Trophoblast cell (in vitro differentiated cells and primary cell): ENCODE results near the gene MXRA8.
A peak's percentile ranks its signal among the peaks of the same experiment; 100 is the strongest.

Experiments
- DNase-seq, 2 donors: peaks; one replicate each; pipeline ENCODE4 v3.0.0-alpha.2; 2016
- H2AFZ ChIP-seq: 2 replicates; pipeline ENCODE4 v1.6.1; 2013; ENCODE audit warnings: low read length, moderate library complexity, mild to moderate bottlenecking; ENCODE audit not compliant: insufficient read depth, poor library complexity
- H2AK5ac ChIP-seq: 2 replicates; pipeline ENCODE4 v1.6.1; 2013; ENCODE audit warnings: mild to moderate bottlenecking, low read length
- H2BK120ac ChIP-seq: 2 replicates; pipeline ENCODE4 v1.6.1; 2013; ENCODE audit warnings: low read length, mild to moderate bottlenecking, moderate library complexity; ENCODE audit not compliant: insufficient read depth, poor library complexity
- H2BK12ac ChIP-seq: 2 replicates; pipeline ENCODE4 v1.6.1; 2013; ENCODE audit warnings: mild to moderate bottlenecking, low read length, moderate library complexity
- H2BK5ac ChIP-seq: 2 replicates; pipeline ENCODE4 v1.6.1; 2013; ENCODE audit warnings: low read length, low read depth, moderate library complexity, mild to moderate bottlenecking; ENCODE audit not compliant: poor library complexity
- H3K14ac ChIP-seq: 2 replicates; pipeline ENCODE4 v1.6.1; 2013; ENCODE audit warnings: mild to moderate bottlenecking, low read length
- H3K18ac ChIP-seq: 2 replicates; pipeline ENCODE4 v1.6.1; 2013; ENCODE audit warnings: mild to moderate bottlenecking, low read length
- H3K23ac ChIP-seq: 2 replicates; pipeline ENCODE4 v1.6.1; 2013; ENCODE audit warnings: low read length
- H3K27ac ChIP-seq: 2 replicates; pipeline ENCODE4 v1.5.1; 2013; ENCODE audit warnings: low read depth, mild to moderate bottlenecking, inconsistent platforms, low read length, moderate library complexity
- H3K27me3 ChIP-seq: 2 replicates; pipeline ENCODE4 v1.6.1; 2013; ENCODE audit warnings: inconsistent platforms, mild to moderate bottlenecking, low read length, moderate library complexity; ENCODE audit not compliant: insufficient read depth
- H3K36me3 ChIP-seq, 2 experiments: 1 replicate in 1 of 2; 2 replicates in 1 of 2; pipeline ENCODE4 v1.6.1; 2013; ENCODE audit warnings: low read length in 2 of 2, mild to moderate bottlenecking in 2 of 2, moderate library complexity in 1 of 2; ENCODE audit not compliant: insufficient read depth in 2 of 2, control insufficient read depth in 1 of 2
- H3K4ac ChIP-seq: 2 replicates; pipeline ENCODE4 v1.6.1; 2013; ENCODE audit warnings: low read depth, mild to moderate bottlenecking, low read length, moderate library complexity
- H3K4me1 ChIP-seq, 2 experiments: 1 replicate in 1 of 2; 2 replicates in 1 of 2; pipeline ENCODE4 v1.6.1; 2013; ENCODE audit warnings: low read length in 2 of 2, mild to moderate bottlenecking in 2 of 2, moderate library complexity in 1 of 2; ENCODE audit not compliant: insufficient read depth in 2 of 2, control insufficient read depth in 1 of 2
- H3K4me2 ChIP-seq: 2 replicates; pipeline ENCODE4 v1.6.1; 2013; ENCODE audit warnings: inconsistent platforms, mild to moderate bottlenecking, low read length, moderate library complexity
- H3K4me3 ChIP-seq: 2 replicates; pipeline ENCODE4 v1.5.1; 2013; ENCODE audit warnings: mild to moderate bottlenecking, low read depth, low read length, inconsistent platforms
- H3K79me1 ChIP-seq: one replicate; pipeline ENCODE4 v1.6.1; 2013; ENCODE audit warnings: low read length
- H3K79me2 ChIP-seq: 2 replicates; pipeline ENCODE4 v1.6.1; 2013; ENCODE audit warnings: low read length, mild to moderate bottlenecking; ENCODE audit not compliant: control insufficient read depth, insufficient read depth, poor library complexity
- H3K9ac ChIP-seq: 2 replicates; pipeline ENCODE4 v1.6.1; 2013; ENCODE audit warnings: mild to moderate bottlenecking, low read length
- H3K9me3 ChIP-seq: 2 replicates; pipeline ENCODE4 v1.6.1; 2013; ENCODE audit warnings: low read depth, mild to moderate bottlenecking, control low read depth, inconsistent platforms, low read length; ENCODE audit not compliant: insufficient read depth
- H4K12ac ChIP-seq: 2 replicates; pipeline ENCODE4 v1.6.1; 2013; ENCODE audit warnings: low read depth, mild to moderate bottlenecking, low read length, moderate library complexity
- H4K8ac ChIP-seq: 2 replicates; pipeline ENCODE4 v1.6.1; 2013; ENCODE audit warnings: low read depth, mild to moderate bottlenecking, low read length, moderate library complexity
- H4K91ac ChIP-seq: one replicate; pipeline ENCODE4 v1.6.1; 2013; ENCODE audit warnings: low read depth, mild to moderate bottlenecking, low read length, moderate library complexity
- WGBS: extraction: QIAGEN DNeasy Blood & Tissue Kit; methylation state at CpG from one replicate; pipeline ENCODE4 v1.1.7; 2013; ENCODE audit warnings: missing lambda C conversion rate; ENCODE audit not compliant: insufficient read length, insufficient coverage; ENCODE audit errors: extremely low coverage; 5-methylcytosine and 5-hydroxymethylcytosine counted together

Gene MXRA8

GRCh38 chr1:1367315-1367714, 9.0 kb upstream of the MXRA8 start:
- no peak overlapping the region for H2AFZ ChIP-seq
- H4K12ac ChIP-seq = no peak overlapping the region
- no peaks in the 10 kb centered on the region for H3K27me3 ChIP-seq
- no peak overlapping the region for H3K18ac ChIP-seq
- H3K79me2 ChIP-seq = no peaks in the 10 kb centered on the region
- no peak overlapping the region for H3K27ac ChIP-seq
- no peak overlapping the region for H2AK5ac ChIP-seq
- no peaks in the 10 kb centered on the region for H3K4me1 ChIP-seq
- H3K9ac ChIP-seq = no peak overlapping the region
- no peak overlapping the region for H3K4me3 ChIP-seq
- H3K79me1 ChIP-seq = no peaks in the 10 kb centered on the region
- peak overlapping the region; percentile 8 for H3K23ac ChIP-seq
- no peak overlapping the region for H4K8ac ChIP-seq
- no peak overlapping the region for H3K4ac ChIP-seq
- no peak overlapping the region for H3K14ac ChIP-seq
- H3K4me2 ChIP-seq = no peak overlapping the region
- H2BK5ac ChIP-seq = no peak overlapping the region
- peaks cover 6% of the 10 kb centered on the region in 2 experiments for H3K36me3 ChIP-seq
- H2BK12ac ChIP-seq = no peak overlapping the region
- H2BK120ac ChIP-seq = no peak overlapping the region
- H4K91ac ChIP-seq = no peak overlapping the region
- DNase-seq = no peak
- peaks cover 10% of the 10 kb centered on the region for H3K9me3 ChIP-seq
- 100% methylated on average over 5 of the region's 5 CpGs for WGBS

GRCh38 chr1:1366699-1367066, 8.3 kb upstream of the MXRA8 start:
- Histone ChIP-seq H4K8ac (no peak overlapping the region), H3K14ac (no peak overlapping the region), H3K79me2 (no peaks in the 10 kb centered on the region), H3K9ac (no peak overlapping the region), H3K4ac (no peak overlapping the region), H3K18ac (no peak overlapping the region), H2BK120ac (no peak overlapping the region), H3K27ac (no peak overlapping the region), H3K79me1 (peaks cover 3% of the 10 kb centered on the region), H3K4me1 (peaks cover 0 to 2% of the 10 kb centered on the region in 2 experiments), H2AFZ (no peak overlapping the region), H3K23ac (no peak overlapping the region), H4K91ac (no peak overlapping the region), H2AK5ac (no peak overlapping the region), H3K4me3 (no peak overlapping the region), H2BK5ac (no peak overlapping the region), H3K9me3 (peaks cover 10% of the 10 kb centered on the region), H3K36me3 (peaks cover 3 to 4% of the 10 kb centered on the region in 2 experiments), H3K27me3 (no peaks in the 10 kb centered on the region), H4K12ac (no peak overlapping the region), H3K4me2 (no peak overlapping the region), H2BK12ac (no peak overlapping the region)
- WGBS = 100% methylated on average over 3 of the region's 3 CpGs
- no peak for DNase-seq

GRCh38 chr1:1365875-1366698, 7.7 kb upstream of the MXRA8 start:
- no peaks in the 10 kb centered on the region for H3K27me3 ChIP-seq
- peaks cover 9% of the 10 kb centered on the region for H3K79me1 ChIP-seq
- no peak overlapping the region for H3K27ac ChIP-seq
- no peak overlapping the region for H3K4me2 ChIP-seq
- no peak overlapping the region for H2AFZ ChIP-seq
- H3K23ac ChIP-seq = peak overlapping the region; percentile 58
- H4K91ac ChIP-seq = no peak overlapping the region
- H2BK5ac ChIP-seq = no peak overlapping the region
- peaks cover 5 to 8% of the 10 kb centered on the region in 2 experiments for H3K4me1 ChIP-seq
- no peak overlapping the region for H4K8ac ChIP-seq
- peaks cover under 1% of the 10 kb centered on the region for H3K79me2 ChIP-seq
- no peak overlapping the region for H2BK12ac ChIP-seq
- H4K12ac ChIP-seq = no peak overlapping the region
- H3K14ac ChIP-seq = no peak overlapping the region
- DNase-seq = no peak
- WGBS = 100% methylated on average over 10 of the region's 10 CpGs
- H3K4me3 ChIP-seq = no peak overlapping the region
- no peak overlapping the region for H2BK120ac ChIP-seq
- no peak overlapping the region for H3K18ac ChIP-seq
- no peak overlapping the region for H3K9ac ChIP-seq
- no peak overlapping the region for H3K4ac ChIP-seq
- H3K9me3 ChIP-seq = peaks cover 10% of the 10 kb centered on the region
- H3K36me3 ChIP-seq = no peaks in the 10 kb centered on the region
- no peak overlapping the region for H2AK5ac ChIP-seq

- Histone ChIP-seq H3K23ac (no peak overlapping the region), H3K79me1 (peaks cover 25% of the 10 kb centered on the region), H4K12ac (no peak overlapping the region), H2AK5ac (no peak overlapping the region), H3K27me3 (no peaks in the 10 kb centered on the region), H4K8ac (no peak overlapping the region), H3K18ac (no peak overlapping the region), H2BK120ac (no peak overlapping the region), H3K4ac (no peak overlapping the region), H3K14ac (no peak overlapping the region), H3K79me2 (peaks cover 10% of the 10 kb centered on the region), H3K4me1 (peaks cover 17 to 21% of the 10 kb centered on the region in 2 experiments), H3K4me2 (no peak overlapping the region), H3K4me3 (no peak overlapping the region), H4K91ac (no peak overlapping the region), H3K9ac (no peak overlapping the region), H3K9me3 (peaks cover 10% of the 10 kb centered on the region), H2AFZ (no peak overlapping the region), H3K36me3 (no peaks in the 10 kb centered on the region), H2BK5ac (no peak overlapping the region), H2BK12ac (no peak overlapping the region), H3K27ac (no peak overlapping the region)
- WGBS = no CpG with 5 or more reads among the region's 14 CpGs
- peak; percentile 90 to 92 for DNase-seq
Observed at GRCh38 chr1:1364266-1364665, 5.9 kb upstream of the MXRA8 start.
